Right lobe of liver (tissue), 4 donors: ENCODE data around the gene INPP5A.

ENCODE experiments used
- CTCF ChIP-seq, 4 donors: fragments of 200-600 bp in 3 of 4; fragments of 450-650 bp in 1 of 4; IDR thresholded peaks; one replicate each; pipeline versions ENCODE4 v1.5.1 to v1.8.0; 2016 to 2022; ENCODE audit warnings: antibody characterized with exemption in 4 of 4, mild to moderate bottlenecking in 2 of 4
- POLR2A ChIP-seq: fragments of 450-650 bp; IDR thresholded peaks from one replicate; pipeline ENCODE4 v1.6.1; 2017; ENCODE audit warnings: antibody characterized with exemption, mild to moderate bottlenecking
- donor health status: DM: no; HTN: no; CAD: no.
- donor health status: DM: no; HTN: no; CAD: no.
- donor health status: DM: no; HTN: yes; CAD: no.

GRCh38 chr10:132604686-132605085 lies 67.1 kb downstream of the INPP5A start:
- TF ChIP-seq POLR2A: no peak
- TF ChIP-seq CTCF (IDR thresholded peaks at IDR 0.05): no peak
